Measurements from ENCODE around the gene SMARCAL1. TPM values are rescaled to one million over a fixed set of nuclear protein-coding genes. Genes with fewer than 3 reads are reported as not detected.

SMARCAL1 gene
- total and polyA plus RNA-seq, 2 of the 13 experiments (the other 11 are each of a cell fraction or from before 2014, with no cell fraction given): 12.7 to 21.3 TPM

- TF ChIP-seq, protein P1, sequence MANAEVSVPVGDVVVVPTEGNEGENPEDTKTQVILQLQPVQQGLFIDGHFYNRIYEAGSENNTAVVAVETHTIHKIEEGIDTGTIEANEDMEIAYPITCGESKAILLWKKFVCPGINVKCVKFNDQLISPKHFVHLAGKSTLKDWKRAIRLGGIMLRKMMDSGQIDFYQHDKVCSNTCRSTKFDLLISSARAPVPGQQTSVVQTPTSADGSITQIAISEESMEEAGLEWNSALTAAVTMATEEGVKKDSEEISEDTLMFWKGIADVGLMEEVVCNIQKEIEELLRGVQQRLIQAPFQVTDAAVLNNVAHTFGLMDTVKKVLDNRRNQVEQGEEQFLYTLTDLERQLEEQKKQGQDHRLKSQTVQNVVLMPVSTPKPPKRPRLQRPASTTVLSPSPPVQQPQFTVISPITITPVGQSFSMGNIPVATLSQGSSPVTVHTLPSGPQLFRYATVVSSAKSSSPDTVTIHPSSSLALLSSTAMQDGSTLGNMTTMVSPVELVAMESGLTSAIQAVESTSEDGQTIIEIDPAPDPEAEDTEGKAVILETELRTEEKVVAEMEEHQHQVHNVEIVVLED (CRISPR knock-in tag; IDR thresholded peaks at IDR 0.05; ENCODE audit: borderline replicate concordance): no peak
- TF ChIP-seq PAXIP1 (CRISPR knock-in tag; conservative IDR thresholded peaks at IDR 0.05) (peak; percentile 76), SOX6 (IDR thresholded peaks at IDR 0.05) (no peak), SOX6 (CRISPR knock-in tag; IDR thresholded peaks at IDR 0.05) (peak; percentile 32; the same call in 1 of the 2 replicates), ETV5 (CRISPR knock-in tag; IDR thresholded peaks at IDR 0.05; ENCODE audit: borderline replicate concordance) (no peak), ZNF407 (CRISPR knock-in tag; IDR thresholded peaks at IDR 0.05; ENCODE audit: not compliant biosample characterization) (no peak), KLF12 (CRISPR knock-in tag; IDR thresholded peaks at IDR 0.05; ENCODE audit: borderline replicate concordance) (no peak), ZNF501 (CRISPR knock-in tag; IDR thresholded peaks at IDR 0.05) (0 out of 2 replicates have a peak, but pooled peaks have one; percentile 8), ATF6 (CRISPR knock-in tag; conservative IDR thresholded peaks at IDR 0.05) (no peak), HNRNPUL1 (IDR thresholded peaks at IDR 0.05; ENCODE audit: low read depth, low read length) (no peak)
- TF ChIP-seq, protein P2, sequence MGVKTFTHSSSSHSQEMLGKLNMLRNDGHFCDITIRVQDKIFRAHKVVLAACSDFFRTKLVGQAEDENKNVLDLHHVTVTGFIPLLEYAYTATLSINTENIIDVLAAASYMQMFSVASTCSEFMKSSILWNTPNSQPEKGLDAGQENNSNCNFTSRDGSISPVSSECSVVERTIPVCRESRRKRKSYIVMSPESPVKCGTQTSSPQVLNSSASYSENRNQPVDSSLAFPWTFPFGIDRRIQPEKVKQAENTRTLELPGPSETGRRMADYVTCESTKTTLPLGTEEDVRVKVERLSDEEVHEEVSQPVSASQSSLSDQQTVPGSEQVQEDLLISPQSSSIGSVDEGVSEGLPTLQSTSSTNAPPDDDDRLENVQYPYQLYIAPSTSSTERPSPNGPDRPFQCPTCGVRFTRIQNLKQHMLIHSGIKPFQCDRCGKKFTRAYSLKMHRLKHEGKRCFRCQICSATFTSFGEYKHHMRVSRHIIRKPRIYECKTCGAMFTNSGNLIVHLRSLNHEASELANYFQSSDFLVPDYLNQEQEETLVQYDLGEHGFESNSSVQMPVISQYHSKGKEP (CRISPR knock-in tag; IDR thresholded peaks at IDR 0.05): no peak
Observed at GRCh38 chr2:216414772-216415319, 2.6 kb downstream of the SMARCAL1 start (continued).
